HEK293 (cell line): ENCODE data around the gene GGT5.

Experiments used
- GLI4 ChIP-seq: fragments of 450-650 bp; formaldehyde crosslinking; IDR thresholded peaks from 2 replicates; pipeline ENCODE4 v1.5.1; 2016; ENCODE audit warnings: missing biosample characterization, missing genetic modification characterization
- SETDB1 ChIP-seq: IDR thresholded peaks from one replicate; pipeline ENCODE4 v1.6.1; 2017; ENCODE audit warnings: mild to moderate bottlenecking, low read length, moderate library complexity, mixed read lengths; ENCODE audit not compliant: insufficient read length
- SP2 ChIP-seq: fragments of 450-650 bp; formaldehyde crosslinking; IDR thresholded peaks from 2 replicates; pipeline ENCODE4 v1.5.1; 2016; ENCODE audit warnings: missing biosample characterization, missing genetic modification characterization
- SP3 ChIP-seq: fragments of 450-650 bp; formaldehyde crosslinking; IDR thresholded peaks from 2 replicates; pipeline ENCODE4 v1.5.1; 2016; ENCODE audit warnings: missing biosample characterization, missing genetic modification characterization
- YY1 ChIP-seq: fragments of 450-650 bp; formaldehyde crosslinking; IDR thresholded peaks from 2 replicates; pipeline ENCODE4 v1.5.1; 2018; ENCODE audit warnings: missing biosample characterization, missing genetic modification characterization
- ZBTB21 ChIP-seq: fragments of 450-650 bp; formaldehyde crosslinking; IDR thresholded peaks from 2 replicates; pipeline ENCODE4 v1.5.1; 2017; ENCODE audit warnings: missing biosample characterization, missing genetic modification characterization
- ZNF10 ChIP-seq: fragments of 450-650 bp; formaldehyde crosslinking; IDR thresholded peaks from 2 replicates; pipeline ENCODE4 v1.5.1; 2017; ENCODE audit warnings: missing biosample characterization, missing genetic modification characterization
- ZNF350 ChIP-seq: fragments of 450-650 bp; formaldehyde crosslinking; IDR thresholded peaks from 2 replicates; pipeline ENCODE4 v1.5.0; 2017; ENCODE audit warnings: missing biosample characterization, mild to moderate bottlenecking, missing genetic modification characterization
- ZNF830 ChIP-seq: fragments of 450-650 bp; IDR thresholded peaks from 2 replicates; pipeline ENCODE4 v1.5.0; 2018; ENCODE audit warnings: missing biosample characterization, missing genetic modification characterization, low read depth, mild to moderate bottlenecking, moderate library complexity
- TF ChIP-seq, protein P1 (sequence below): fragments of 450-650 bp; formaldehyde crosslinking; IDR thresholded peaks from 2 replicates; pipeline ENCODE4 v1.5.1; 2016; ENCODE audit warnings: missing biosample characterization, missing genetic modification characterization
- TF ChIP-seq, protein P2 (sequence below): fragments of 450-650 bp; formaldehyde crosslinking; IDR thresholded peaks from 2 replicates; pipeline ENCODE4 v1.5.1; 2016; ENCODE audit warnings: missing biosample characterization, missing genetic modification characterization

DNA sequence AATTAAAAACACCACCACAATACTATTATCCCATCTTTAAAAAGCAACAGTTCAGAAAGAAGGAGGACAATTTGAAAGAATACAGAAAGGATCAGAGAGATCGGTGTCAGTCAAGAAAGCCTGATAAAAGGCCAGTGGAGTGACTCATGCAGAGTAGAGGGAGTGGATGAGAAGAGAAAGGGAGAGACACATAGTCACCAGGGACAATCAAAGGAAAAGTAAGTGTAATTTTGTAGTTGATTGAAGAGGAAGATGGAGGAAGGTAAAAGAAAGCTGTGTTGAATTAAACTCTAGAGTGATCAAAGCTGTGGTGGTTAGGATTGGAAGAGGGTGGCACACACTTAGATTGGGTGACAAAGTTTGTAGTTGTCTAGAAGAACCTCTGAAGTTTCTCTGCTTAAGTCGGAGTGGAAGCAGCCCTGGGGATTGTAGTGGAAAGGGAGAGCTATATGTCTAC is 39.9 kb upstream of the GGT5 start:
- no peak for TF ChIP-seq ZNF10
- no peak for TF ChIP-seq SP2
- TF ChIP-seq YY1 = no peak
- TF ChIP-seq GLI4 (tag by site-specific recombination) = no peak
- TF ChIP-seq, protein P1, sequence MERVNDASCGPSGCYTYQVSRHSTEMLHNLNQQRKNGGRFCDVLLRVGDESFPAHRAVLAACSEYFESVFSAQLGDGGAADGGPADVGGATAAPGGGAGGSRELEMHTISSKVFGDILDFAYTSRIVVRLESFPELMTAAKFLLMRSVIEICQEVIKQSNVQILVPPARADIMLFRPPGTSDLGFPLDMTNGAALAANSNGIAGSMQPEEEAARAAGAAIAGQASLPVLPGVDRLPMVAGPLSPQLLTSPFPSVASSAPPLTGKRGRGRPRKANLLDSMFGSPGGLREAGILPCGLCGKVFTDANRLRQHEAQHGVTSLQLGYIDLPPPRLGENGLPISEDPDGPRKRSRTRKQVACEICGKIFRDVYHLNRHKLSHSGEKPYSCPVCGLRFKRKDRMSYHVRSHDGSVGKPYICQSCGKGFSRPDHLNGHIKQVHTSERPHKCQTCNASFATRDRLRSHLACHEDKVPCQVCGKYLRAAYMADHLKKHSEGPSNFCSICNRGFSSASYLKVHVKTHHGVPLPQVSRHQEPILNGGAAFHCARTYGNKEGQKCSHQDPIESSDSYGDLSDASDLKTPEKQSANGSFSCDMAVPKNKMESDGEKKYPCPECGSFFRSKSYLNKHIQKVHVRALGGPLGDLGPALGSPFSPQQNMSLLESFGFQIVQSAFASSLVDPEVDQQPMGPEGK (tag by site-specific recombination) = no peak
- TF ChIP-seq, protein P2, sequence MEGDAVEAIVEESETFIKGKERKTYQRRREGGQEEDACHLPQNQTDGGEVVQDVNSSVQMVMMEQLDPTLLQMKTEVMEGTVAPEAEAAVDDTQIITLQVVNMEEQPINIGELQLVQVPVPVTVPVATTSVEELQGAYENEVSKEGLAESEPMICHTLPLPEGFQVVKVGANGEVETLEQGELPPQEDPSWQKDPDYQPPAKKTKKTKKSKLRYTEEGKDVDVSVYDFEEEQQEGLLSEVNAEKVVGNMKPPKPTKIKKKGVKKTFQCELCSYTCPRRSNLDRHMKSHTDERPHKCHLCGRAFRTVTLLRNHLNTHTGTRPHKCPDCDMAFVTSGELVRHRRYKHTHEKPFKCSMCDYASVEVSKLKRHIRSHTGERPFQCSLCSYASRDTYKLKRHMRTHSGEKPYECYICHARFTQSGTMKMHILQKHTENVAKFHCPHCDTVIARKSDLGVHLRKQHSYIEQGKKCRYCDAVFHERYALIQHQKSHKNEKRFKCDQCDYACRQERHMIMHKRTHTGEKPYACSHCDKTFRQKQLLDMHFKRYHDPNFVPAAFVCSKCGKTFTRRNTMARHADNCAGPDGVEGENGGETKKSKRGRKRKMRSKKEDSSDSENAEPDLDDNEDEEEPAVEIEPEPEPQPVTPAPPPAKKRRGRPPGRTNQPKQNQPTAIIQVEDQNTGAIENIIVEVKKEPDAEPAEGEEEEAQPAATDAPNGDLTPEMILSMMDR (tag by site-specific recombination) = no peak
- no peak for TF ChIP-seq SP3 (tag by site-specific recombination)
- TF ChIP-seq ZNF830 = no peak
- TF ChIP-seq ZBTB21 (tag by site-specific recombination) = no peak
- TF ChIP-seq ZNF350 = no peak
- TF ChIP-seq SETDB1 = no peak
